HCT116 (cell line): ENCODE data around the gene TIMM13. TPM values are rescaled to one million over a fixed set of nuclear protein-coding genes. Genes with fewer than 3 reads are reported as not detected.
A peak's percentile ranks its signal among the peaks of the same experiment; 100 is the strongest.

Experiments
- ATAC-seq: fragments of 200-7000 bp; cut with Tn5 transposase; 2 replicates; pipeline ENCODE4 v1.9.1; 2020; ENCODE audit warnings: mild to moderate bottlenecking, moderate library complexity
- BruUV-seq: library from RNA; stranded (reverse); fragments of 400-500 nt; replicated peaks from 2 replicates; lab custom pipeline; 2021; lab: Mats Ljungman, UMichigan
- CTCF ChIA-PET: fragments of 300-600 bp; sonication (Branson Sonifier 250); formaldehyde crosslinking; loops from one replicate; lab custom pipeline; 2021; ENCODE audit warnings: antibody characterized with exemption; lab: Charles Lee
- POLR2A ChIA-PET: fragments of 300-600, 350-600 bp; sonication (Branson Sonifier 250); formaldehyde crosslinking; loops from one replicate; lab custom pipeline; 2021; ENCODE audit warnings: antibody characterized with exemption; lab: Charles Lee
- RAD21 ChIA-PET, 2 experiments: fragments of 300-600 bp; sonication (Branson Sonifier 250); formaldehyde crosslinking; loops; one replicate each; lab custom pipeline; 2023; ENCODE audit warnings: low total read pairs in 2 of 2; ENCODE audit not compliant: uncharacterized antibody in 2 of 2, unreplicated experiment in 2 of 2, low non-redundant PET in 1 of 2; lab: Charles Lee
- DNase-seq: peaks from one replicate; pipeline ENCODE4 v3.0.0-alpha.2; 2010; ENCODE audit warnings: low read depth, low spot score
- H2AFZ ChIP-seq: fragments of 200-600 bp; shearing (Covaris generic), sonication (generic); 2 replicates; pipeline ENCODE4 v1.6.1; 2017; ENCODE audit warnings: low read depth, mixed run types, mixed read lengths, antibody characterized with exemption, low read length; ENCODE audit not compliant: poor library complexity, severe bottlenecking
- H3K27ac ChIP-seq: 2 replicates; pipeline ENCODE4 v1.5.1; 2012; ENCODE audit warnings: low read depth, low read length
- H3K27me3 ChIP-seq: fragments of 200-600 bp; sonication (generic); 2 replicates; pipeline ENCODE4 v1.6.1; 2016; ENCODE audit warnings: mixed run types, low read length, mixed read lengths; ENCODE audit not compliant: insufficient read depth
- H3K36me3 ChIP-seq, 2 experiments: fragments of 200-500 bp in 1 of 2; fragments of 200-600 bp in 1 of 2; sonication (Bioruptor generic) in 1 of 2; sonication (generic) in 1 of 2; 2 replicates each; pipeline versions ENCODE4 v1.5.1 to v1.6.1; 2014 to 2016; ENCODE audit warnings: low read length in 2 of 2, inconsistent platforms in 1 of 2, mixed read lengths in 1 of 2, mixed run types in 1 of 2; ENCODE audit not compliant: insufficient read depth in 2 of 2, control insufficient read depth in 1 of 2
- H3K4me1 ChIP-seq, 2 experiments: fragments of 200-600 bp in 1 of 2; sonication (generic) in 1 of 2; 2 replicates each; pipeline versions ENCODE4 v1.5.1 to v1.6.1; 2012 to 2017; ENCODE audit warnings: low read length in 2 of 2, inconsistent platforms in 1 of 2, mild to moderate bottlenecking in 1 of 2, mixed read lengths in 1 of 2, mixed run types in 1 of 2, moderate library complexity in 1 of 2; ENCODE audit not compliant: insufficient read depth in 2 of 2, control insufficient read depth in 1 of 2
- H3K4me2 ChIP-seq: fragments of 200-600 bp; sonication (generic); 2 replicates; pipeline ENCODE4 v1.6.1; 2017; ENCODE audit warnings: mixed run types, low read length, mixed read lengths
- H3K4me3 ChIP-seq, 2 experiments: fragments of 200-600 bp in 1 of 2; sonication (generic) in 1 of 2; replicated peaks in 1 of 2; 2 replicates each; pipeline ENCODE4 v1.5.1; 2011 to 2016; ENCODE audit warnings: low read length in 2 of 2, control low read depth in 1 of 2, low read depth in 1 of 2, mild to moderate bottlenecking in 1 of 2, mixed read lengths in 1 of 2, mixed run types in 1 of 2
- H3K79me2 ChIP-seq: fragments of 200-600 bp; sonication (generic); 2 replicates; pipeline ENCODE4 v1.6.1; 2017; ENCODE audit warnings: mild to moderate bottlenecking, mixed run types, low read length, moderate library complexity, mixed read lengths; ENCODE audit not compliant: insufficient read depth
- H3K9ac ChIP-seq: fragments of 200-600 bp; sonication (generic); 2 replicates; pipeline ENCODE4 v1.6.1; 2016; ENCODE audit warnings: low read length, mixed read lengths
- H3K9me2 ChIP-seq: fragments of 200-600 bp; sonication (generic), shearing (Covaris generic); 2 replicates; pipeline ENCODE4 v1.6.1; 2017; ENCODE audit warnings: mixed run types, mild to moderate bottlenecking, moderate library complexity; ENCODE audit not compliant: insufficient read depth
- H3K9me3 ChIP-seq, 2 experiments: fragments of 200-500 bp in 1 of 2; fragments of 200-600 bp in 1 of 2; sonication (Bioruptor generic) in 1 of 2; sonication (generic) in 1 of 2; 2 replicates each; pipeline ENCODE4 v1.6.1; 2014 to 2017; ENCODE audit warnings: low read length in 2 of 2, mixed read lengths in 2 of 2, inconsistent platforms in 1 of 2, low read depth in 1 of 2, mild to moderate bottlenecking in 1 of 2, mixed run types in 1 of 2, moderate library complexity in 1 of 2; ENCODE audit not compliant: control insufficient read depth in 1 of 2, insufficient read depth in 1 of 2
- H4K20me1 ChIP-seq: fragments of 200-600 bp; sonication (generic), shearing (Covaris generic); 2 replicates; pipeline ENCODE4 v1.6.1; 2017; ENCODE audit warnings: mixed run types, mild to moderate bottlenecking, moderate library complexity; ENCODE audit not compliant: insufficient read depth
- ELF1 ChIP-seq: IDR thresholded peaks from 2 replicates; pipeline ENCODE4 v1.6.1; 2012; ENCODE audit warnings: low read depth, borderline replicate concordance
- EZH2 ChIP-seq: fragments of 200-600 bp; sonication (generic); IDR thresholded peaks from 2 replicates; pipeline ENCODE4 v1.6.1; 2017; ENCODE audit warnings: antibody characterized with exemption, mixed run types
- EZH2phosphoT487 ChIP-seq: fragments of 200-600 bp; IDR thresholded peaks from 2 replicates; pipeline ENCODE4 v1.6.1; 2018; ENCODE audit warnings: antibody characterized with exemption, borderline replicate concordance
- JUND ChIP-seq: IDR thresholded peaks from 2 replicates; pipeline ENCODE4 v1.6.1; 2012
- POLR2AphosphoS5 ChIP-seq: IDR thresholded peaks from 2 replicates; pipeline ENCODE4 v1.6.1; 2011; ENCODE audit warnings: mild to moderate bottlenecking, low read depth, low read length, moderate library complexity
- RAD21 ChIP-seq: IDR thresholded peaks from 2 replicates; pipeline ENCODE4 v1.6.1; 2012; ENCODE audit warnings: low read depth, mild to moderate bottlenecking
- SIN3A ChIP-seq: IDR thresholded peaks from 2 replicates; pipeline ENCODE4 v1.6.1; 2012; ENCODE audit warnings: low read depth
- SP1 ChIP-seq: IDR thresholded peaks from 2 replicates; pipeline ENCODE4 v1.6.1; 2012; ENCODE audit warnings: low read depth
- TCF7L2 ChIP-seq: IDR thresholded peaks from 2 replicates; pipeline ENCODE4 v1.7.0; 2011; ENCODE audit warnings: borderline replicate concordance, inconsistent platforms; ENCODE audit not compliant: insufficient read depth, insufficient read length; ENCODE audit errors: extremely low read depth
- YY1 ChIP-seq: IDR thresholded peaks from 2 replicates; pipeline ENCODE4 v1.6.1; 2011; ENCODE audit warnings: low read length, low read depth, moderate library complexity, mild to moderate bottlenecking; ENCODE audit not compliant: insufficient replicate concordance; ENCODE audit errors: extremely low read depth
- ZFX ChIP-seq: fragments of 450-650 bp; IDR thresholded peaks from 2 replicates; pipeline ENCODE4 v1.6.1; 2017
- ZNF274 ChIP-seq: fragments of 200-500 bp; sonication (Bioruptor generic); IDR thresholded peaks from 2 replicates; pipeline ENCODE4 v1.6.1; 2014; ENCODE audit warnings: mild to moderate bottlenecking, low read depth, low read length, inconsistent platforms
- intact Hi-C: fragments of 100-400 bp; cut with micrococcal nuclease; formaldehyde crosslinking; loops from 2 replicates; pipeline ENCODE4 v1.10.0; 2022
- total RNA-seq: library from RNA; stranded (reverse); gene quantifications from one replicate; pipeline ENCODE4 v1.2.1, GENCODE V29; 2021; ENCODE audit not compliant: unreplicated experiment
- TF ChIP-seq, protein P1 (sequence below): IDR thresholded peaks from 2 replicates; pipeline ENCODE4 v1.6.1; 2012
- TF ChIP-seq, protein P2 (sequence below), 3 experiments: fragments of 200-600 bp in 1 of 3; sonication (generic) in 1 of 3; IDR thresholded peaks in 2 of 3; conservative IDR thresholded peaks in 1 of 3; 2 replicates each; pipeline ENCODE4 v1.5.1; 2012 to 2017; ENCODE audit warnings: low read depth in 2 of 3, low read length in 2 of 3, antibody characterized with exemption in 1 of 3, borderline replicate concordance in 1 of 3, control low read depth in 1 of 3, mild to moderate bottlenecking in 1 of 3, mixed read lengths in 1 of 3, mixed run types in 1 of 3, moderate library complexity in 1 of 3; ENCODE audit not compliant: insufficient read depth in 1 of 3
- TF ChIP-seq, protein P3 (sequence below): IDR thresholded peaks from 2 replicates; pipeline ENCODE4 v1.6.1; 2012
- TF ChIP-seq, protein P4 (sequence below): IDR thresholded peaks from 2 replicates; pipeline ENCODE4 v1.6.1; 2011; ENCODE audit warnings: mild to moderate bottlenecking, low read length, moderate library complexity; ENCODE audit not compliant: insufficient replicate concordance; ENCODE audit errors: extremely low read depth

Gene TIMM13
- total RNA-seq, 1 experiment from 2014 or later: 151 TPM

DNA sequence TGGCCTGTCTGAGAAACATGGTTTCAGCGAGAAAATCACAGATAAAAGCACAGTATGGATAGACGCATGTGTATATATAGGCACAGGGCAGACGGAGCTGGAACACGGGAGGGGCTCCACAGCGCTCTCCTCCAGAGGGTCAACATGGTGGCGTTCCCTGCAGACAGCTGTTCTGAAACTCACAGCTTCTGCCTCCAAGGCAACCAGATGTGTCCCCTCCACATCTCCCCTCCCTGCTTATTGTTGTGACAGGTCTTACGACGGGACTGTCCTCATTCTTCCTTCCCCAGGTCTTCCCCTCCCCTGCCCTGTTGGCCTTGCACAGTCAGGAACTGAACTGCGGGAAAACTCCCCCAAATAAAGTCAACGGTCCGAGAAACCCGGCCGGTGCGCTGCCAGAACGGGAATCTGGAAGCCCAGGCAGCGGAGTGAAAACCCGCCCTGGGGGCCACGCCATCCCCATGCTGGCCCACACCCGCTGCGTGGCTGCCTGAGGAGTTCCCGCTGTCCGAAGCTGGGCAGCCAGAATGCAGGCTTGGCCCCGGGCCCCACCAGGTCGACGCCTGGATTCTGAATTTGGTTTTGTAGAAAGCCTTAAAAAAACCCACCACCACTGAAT is 2.6 kb upstream of the TIMM13 start:
- Histone ChIP-seq H3K27me3 (no peaks in the 10 kb centered on the region), H3K4me1 (peaks cover 6 to 25% of the 10 kb centered on the region in 2 experiments; a peak in 3 of 4 replicates), H3K36me3 (peaks cover 21 to 49% of the 10 kb centered on the region in 2 experiments; a peak in 3 of 4 replicates), H3K4me3 (no peak overlapping the region), H3K9me3 (no peaks in the 10 kb centered on the region), H2AFZ (no peak overlapping the region), H3K79me2 (peaks cover 25% of the 10 kb centered on the region), H3K4me2 (no peak overlapping the region), H4K20me1 (peaks cover 5% of the 10 kb centered on the region; the same call in 1 of the 2 replicates)
- no peak for ATAC-seq
- intact Hi-C loops: no loop called here
- RAD21 ChIA-PET: no interaction called here
- TSS peak; percentile 1 for BruUV-seq
- TF ChIP-seq POLR2AphosphoS5: no peak
- no peak for TF ChIP-seq YY1
- TF ChIP-seq, protein P1, sequence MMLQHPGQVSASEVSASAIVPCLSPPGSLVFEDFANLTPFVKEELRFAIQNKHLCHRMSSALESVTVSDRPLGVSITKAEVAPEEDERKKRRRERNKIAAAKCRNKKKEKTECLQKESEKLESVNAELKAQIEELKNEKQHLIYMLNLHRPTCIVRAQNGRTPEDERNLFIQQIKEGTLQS: no peak
- no peak for TF ChIP-seq RAD21
- TF ChIP-seq SIN3A: no peak
- TF ChIP-seq ELF1: no peak
- no peak for TF ChIP-seq JUND
- no peak for TF ChIP-seq TCF7L2
- TF ChIP-seq SP1: no peak
- TF ChIP-seq ZFX: no peak
- TF ChIP-seq, protein P2, sequence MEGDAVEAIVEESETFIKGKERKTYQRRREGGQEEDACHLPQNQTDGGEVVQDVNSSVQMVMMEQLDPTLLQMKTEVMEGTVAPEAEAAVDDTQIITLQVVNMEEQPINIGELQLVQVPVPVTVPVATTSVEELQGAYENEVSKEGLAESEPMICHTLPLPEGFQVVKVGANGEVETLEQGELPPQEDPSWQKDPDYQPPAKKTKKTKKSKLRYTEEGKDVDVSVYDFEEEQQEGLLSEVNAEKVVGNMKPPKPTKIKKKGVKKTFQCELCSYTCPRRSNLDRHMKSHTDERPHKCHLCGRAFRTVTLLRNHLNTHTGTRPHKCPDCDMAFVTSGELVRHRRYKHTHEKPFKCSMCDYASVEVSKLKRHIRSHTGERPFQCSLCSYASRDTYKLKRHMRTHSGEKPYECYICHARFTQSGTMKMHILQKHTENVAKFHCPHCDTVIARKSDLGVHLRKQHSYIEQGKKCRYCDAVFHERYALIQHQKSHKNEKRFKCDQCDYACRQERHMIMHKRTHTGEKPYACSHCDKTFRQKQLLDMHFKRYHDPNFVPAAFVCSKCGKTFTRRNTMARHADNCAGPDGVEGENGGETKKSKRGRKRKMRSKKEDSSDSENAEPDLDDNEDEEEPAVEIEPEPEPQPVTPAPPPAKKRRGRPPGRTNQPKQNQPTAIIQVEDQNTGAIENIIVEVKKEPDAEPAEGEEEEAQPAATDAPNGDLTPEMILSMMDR (IDR thresholded peaks at IDR 0.05 in 2 of 3, conservative IDR thresholded peaks at IDR 0.05 in 1 of 3; ENCODE audit: borderline replicate concordance in 1 of 3, insufficient read depth in 1 of 3, low read depth in 2 of 3, low read length in 2 of 3): no peak
- TF ChIP-seq, protein P3, sequence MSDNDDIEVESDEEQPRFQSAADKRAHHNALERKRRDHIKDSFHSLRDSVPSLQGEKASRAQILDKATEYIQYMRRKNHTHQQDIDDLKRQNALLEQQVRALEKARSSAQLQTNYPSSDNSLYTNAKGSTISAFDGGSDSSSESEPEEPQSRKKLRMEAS: no peak
- TF ChIP-seq, protein P4, sequence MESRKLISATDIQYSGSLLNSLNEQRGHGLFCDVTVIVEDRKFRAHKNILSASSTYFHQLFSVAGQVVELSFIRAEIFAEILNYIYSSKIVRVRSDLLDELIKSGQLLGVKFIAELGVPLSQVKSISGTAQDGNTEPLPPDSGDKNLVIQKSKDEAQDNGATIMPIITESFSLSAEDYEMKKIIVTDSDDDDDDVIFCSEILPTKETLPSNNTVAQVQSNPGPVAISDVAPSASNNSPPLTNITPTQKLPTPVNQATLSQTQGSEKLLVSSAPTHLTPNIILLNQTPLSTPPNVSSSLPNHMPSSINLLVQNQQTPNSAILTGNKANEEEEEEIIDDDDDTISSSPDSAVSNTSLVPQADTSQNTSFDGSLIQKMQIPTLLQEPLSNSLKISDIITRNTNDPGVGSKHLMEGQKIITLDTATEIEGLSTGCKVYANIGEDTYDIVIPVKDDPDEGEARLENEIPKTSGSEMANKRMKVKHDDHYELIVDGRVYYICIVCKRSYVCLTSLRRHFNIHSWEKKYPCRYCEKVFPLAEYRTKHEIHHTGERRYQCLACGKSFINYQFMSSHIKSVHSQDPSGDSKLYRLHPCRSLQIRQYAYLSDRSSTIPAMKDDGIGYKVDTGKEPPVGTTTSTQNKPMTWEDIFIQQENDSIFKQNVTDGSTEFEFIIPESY: no peak
- TF ChIP-seq EZH2: no peak
- TF ChIP-seq ZNF274: no peak
- TF ChIP-seq EZH2phosphoT487: no peak
- TF ChIP-seq, all 23 proteins: peak for 0
- CTCF ChIA-PET: no interaction called here
- Histone ChIP-seq H3K27ac (no peak overlapping the region), H3K9me2 (no peaks in the 10 kb centered on the region), H3K9ac (no peak overlapping the region)
- POLR2A ChIA-PET: no interaction called here
- no peak for DNase-seq
